Measurements from ENCODE around the gene NFIC.

GRCh38 chr19:3509566-3509989, 143.2 kb downstream of the NFIC start:
- no peak for TF ChIP-seq MAX (IDR thresholded peaks at IDR 0.05; ENCODE audit: low read depth, low read length)
- no peak for TF ChIP-seq CTCF (IDR thresholded peaks at IDR 0.05 in 2 of 3, conservative IDR thresholded peaks at IDR 0.05 in 1 of 3; ENCODE audit: control insufficient read depth in 2 of 3, extremely low read depth in 1 of 3, insufficient read depth in 1 of 3, low read depth in 3 of 3, low read length in 3 of 3)
- peak; percentile 40; the same call in 1 of the 2 replicates for TF ChIP-seq POLR2A (IDR thresholded peaks at IDR 0.05; ENCODE audit: low read depth, low read length)
